Ovary (tissue), 3 donors: Measurements from ENCODE around the gene EHBP1.

ENCODE experiments used
- CTCF ChIP-seq, 3 donors: fragments of 450-650 bp in 2 of 3; fragments of 200-600 bp in 1 of 3; IDR thresholded peaks; one replicate each; pipeline versions ENCODE4 v1.5.1 to v1.8.0; 2016 to 2022; ENCODE audit warnings: antibody characterized with exemption in 3 of 3, mild to moderate bottlenecking in 1 of 3
- POLR2A ChIP-seq: fragments of 450-650 bp; IDR thresholded peaks from one replicate; pipeline ENCODE4 v1.6.1; 2017; ENCODE audit warnings: antibody characterized with exemption, mild to moderate bottlenecking, moderate library complexity
- donor health status: DM: no; HTN: no; CAD: no.

- TF ChIP-seq POLR2A: no peak
- TF ChIP-seq CTCF (IDR thresholded peaks at IDR 0.05): no peak
These were observed 368.5 kb downstream of the EHBP1 start for GRCh38 chr2:63073994-63074393.
